Brain microvascular endothelial cell (primary cell): ENCODE results near the gene RIMKLA.

ENCODE experiments used
- DNase-seq: peaks from one replicate; pipeline ENCODE4 v3.0.0-alpha.2; 2020
- H3K27ac ChIP-seq: fragments of 250-450 bp; sonication (Bioruptor Pico); 2 replicates; pipeline ENCODE4 v1.5.1; 2020; ENCODE audit warnings: mild to moderate bottlenecking, moderate library complexity
- H3K27me3 ChIP-seq: fragments of 250-450 bp; sonication (Bioruptor Pico); replicated peaks from 2 replicates; pipeline ENCODE4 v1.5.1; 2020; ENCODE audit warnings: mild to moderate bottlenecking
- H3K36me3 ChIP-seq: fragments of 250-450 bp; sonication (Bioruptor Pico); replicated peaks from 2 replicates; pipeline ENCODE4 v1.5.1; 2020; ENCODE audit warnings: mild to moderate bottlenecking
- H3K4me3 ChIP-seq: 2 replicates; pipeline ENCODE4 v1.5.1; 2011; ENCODE audit warnings: low read depth, mild to moderate bottlenecking, control low read depth, low read length, moderate library complexity
- in situ Hi-C: cut with HindIII; loops from 2 replicates; pipeline ENCODE4 v1.10.0; 2017; ENCODE audit warnings: low sequenced_read_pairs, low pct_ligation_motif_present
- TF ChIP-seq, protein P1 (sequence below): IDR thresholded peaks from 2 replicates; pipeline ENCODE4 v1.5.1; 2011; ENCODE audit warnings: low read depth, mild to moderate bottlenecking, moderate library complexity, low read length, control low read depth, inconsistent platforms; ENCODE audit errors: missing control alignments

RIMKLA gene

DNA sequence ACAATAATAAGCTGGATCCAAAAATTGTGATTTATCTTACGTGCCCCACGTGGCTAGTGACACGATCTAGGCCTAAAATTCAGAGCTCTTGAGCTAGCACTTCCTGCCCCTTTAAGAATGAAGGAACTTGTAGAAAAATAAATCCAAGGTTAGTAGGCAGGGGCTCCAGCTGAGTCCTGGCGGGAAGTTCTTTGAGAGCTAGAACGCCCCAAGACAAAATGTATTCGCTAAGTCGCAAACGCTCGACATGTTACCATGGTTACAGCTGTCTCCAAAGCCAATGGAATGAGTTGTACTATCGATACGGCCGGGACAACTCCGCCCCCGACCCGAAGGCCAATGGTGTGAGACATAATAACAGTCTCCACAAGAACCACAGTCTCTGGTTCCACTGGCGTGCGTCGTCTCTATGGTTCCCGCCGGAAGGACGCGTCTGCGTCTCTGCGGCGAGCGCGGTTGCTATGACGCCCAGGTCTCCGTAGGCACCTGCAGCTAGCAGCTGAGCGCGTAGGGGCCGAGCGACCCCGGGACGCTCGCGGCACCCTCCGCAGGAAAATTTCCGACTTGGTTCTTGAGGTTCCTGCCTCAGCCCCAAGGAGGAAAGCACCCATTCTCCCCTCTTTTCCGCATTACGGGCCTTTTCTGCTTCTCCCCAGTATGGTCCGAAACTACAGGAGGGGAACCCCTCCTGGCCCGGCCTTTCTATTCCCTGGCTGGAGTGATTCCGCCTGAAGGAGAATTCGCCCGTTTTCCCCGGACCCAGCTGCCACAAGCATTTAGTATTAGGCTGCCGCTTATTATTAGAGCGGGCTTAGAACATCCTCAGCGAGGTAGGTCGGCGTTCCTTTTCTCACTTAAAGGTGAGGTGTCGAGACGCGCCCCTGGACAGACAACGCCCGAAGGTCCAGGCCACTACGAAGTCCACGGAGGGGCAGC, 82.5 kb downstream of the RIMKLA start, which contains the start of gene CCDC30:
Gene CCDC30, plus strand, starts transcription at position 459 of the 936 bp plus-strand sequence. CDS start 17,266 bp downstream, outside the sequence.
- peak; percentile 99 for DNase-seq
- Histone ChIP-seq H3K36me3 (no peaks in the 10 kb centered on the region), H3K27me3 (no peaks in the 10 kb centered on the region), H3K27ac (peak within 1 kb of the TSS; percentile 53), H3K4me3 (peak within 1 kb of the TSS; percentile 75)
- in situ Hi-C loops = no loop called here
- TF ChIP-seq, protein P1, sequence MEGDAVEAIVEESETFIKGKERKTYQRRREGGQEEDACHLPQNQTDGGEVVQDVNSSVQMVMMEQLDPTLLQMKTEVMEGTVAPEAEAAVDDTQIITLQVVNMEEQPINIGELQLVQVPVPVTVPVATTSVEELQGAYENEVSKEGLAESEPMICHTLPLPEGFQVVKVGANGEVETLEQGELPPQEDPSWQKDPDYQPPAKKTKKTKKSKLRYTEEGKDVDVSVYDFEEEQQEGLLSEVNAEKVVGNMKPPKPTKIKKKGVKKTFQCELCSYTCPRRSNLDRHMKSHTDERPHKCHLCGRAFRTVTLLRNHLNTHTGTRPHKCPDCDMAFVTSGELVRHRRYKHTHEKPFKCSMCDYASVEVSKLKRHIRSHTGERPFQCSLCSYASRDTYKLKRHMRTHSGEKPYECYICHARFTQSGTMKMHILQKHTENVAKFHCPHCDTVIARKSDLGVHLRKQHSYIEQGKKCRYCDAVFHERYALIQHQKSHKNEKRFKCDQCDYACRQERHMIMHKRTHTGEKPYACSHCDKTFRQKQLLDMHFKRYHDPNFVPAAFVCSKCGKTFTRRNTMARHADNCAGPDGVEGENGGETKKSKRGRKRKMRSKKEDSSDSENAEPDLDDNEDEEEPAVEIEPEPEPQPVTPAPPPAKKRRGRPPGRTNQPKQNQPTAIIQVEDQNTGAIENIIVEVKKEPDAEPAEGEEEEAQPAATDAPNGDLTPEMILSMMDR = no peak

DNA sequence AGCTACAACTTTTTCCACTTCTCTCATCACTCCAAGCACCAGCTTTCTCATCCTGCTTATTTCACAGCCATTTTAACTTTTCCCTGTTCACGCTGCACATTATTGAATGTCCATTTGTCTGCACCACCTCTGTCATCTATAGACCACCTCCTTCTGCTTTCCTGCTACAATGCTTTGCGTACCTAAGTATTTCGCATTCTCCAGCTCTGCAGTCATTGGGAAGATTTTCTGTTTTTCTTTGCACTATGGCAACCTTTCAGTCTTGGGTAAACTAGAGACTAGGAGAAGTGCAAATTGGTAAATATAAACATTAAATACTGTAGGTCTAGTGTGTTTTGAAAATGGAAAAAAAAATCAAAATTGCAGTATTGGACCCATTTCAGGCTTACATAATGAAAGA, 83.3 kb downstream of the RIMKLA start:
- H3K4me3 ChIP-seq = peak overlapping the region; percentile 75
- no peak for DNase-seq
- H3K27me3 ChIP-seq = no peaks in the 10 kb centered on the region
- in situ Hi-C loops = no loop called here
- H3K27ac ChIP-seq = no peak overlapping the region
- TF ChIP-seq, protein P1 = no peak
- no peaks in the 10 kb centered on the region for H3K36me3 ChIP-seq

DNA sequence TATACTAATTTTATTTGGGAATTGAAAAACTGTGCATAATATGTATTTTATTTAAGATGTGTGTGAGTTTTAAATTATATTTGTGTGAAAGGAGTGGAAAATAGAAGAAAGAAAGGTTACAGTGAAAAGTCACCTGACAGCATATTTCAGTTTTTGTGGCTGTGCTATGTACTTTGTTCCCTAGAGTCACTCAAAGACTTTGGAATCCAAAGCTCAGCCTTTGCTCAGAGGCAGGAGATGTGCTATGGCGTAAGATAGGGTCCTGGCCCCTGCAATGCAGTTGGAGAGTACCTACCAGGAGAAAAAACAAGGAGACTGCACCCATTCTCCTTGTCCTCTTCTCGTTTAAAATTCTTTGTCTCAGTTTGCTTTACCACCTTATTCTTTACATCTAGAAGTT, 85.4 kb downstream of the RIMKLA start:
- in situ Hi-C loops = no loop called here
- Histone ChIP-seq H3K4me3 (no peak overlapping the region), H3K27me3 (no peaks in the 10 kb centered on the region), H3K27ac (no peak overlapping the region), H3K36me3 (no peaks in the 10 kb centered on the region)
- no peak for DNase-seq
- TF ChIP-seq, protein P1 = no peak

DNA sequence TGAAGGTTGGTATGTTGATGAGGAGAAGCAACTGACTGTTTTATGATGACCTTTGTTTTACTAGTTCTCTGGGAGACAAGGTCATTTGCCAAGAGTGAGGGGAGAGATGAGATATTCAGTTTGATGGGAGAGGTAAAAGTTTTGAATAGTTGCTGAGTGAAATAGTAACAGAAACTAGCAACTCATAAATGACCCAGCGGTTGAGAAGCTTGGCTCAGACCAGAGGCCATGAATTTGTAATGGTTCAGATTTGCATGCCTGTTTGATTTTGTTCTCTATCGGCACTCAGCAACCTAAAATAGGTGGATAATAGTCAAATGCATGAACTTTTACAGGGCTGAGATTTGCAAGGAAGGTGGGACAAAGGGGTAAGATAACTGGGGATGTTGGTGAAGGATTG, 89.1 kb downstream of the RIMKLA start:
- Histone ChIP-seq H3K4me3 (no peak overlapping the region), H3K27ac (no peak overlapping the region), H3K27me3 (no peaks in the 10 kb centered on the region), H3K36me3 (no peaks in the 10 kb centered on the region)
- in situ Hi-C loops = no loop called here
- TF ChIP-seq, protein P1 = no peak
- DNase-seq = no peak
